Liver (tissue), 9 donors: ENCODE data around the gene ZNF488. TPM values are rescaled to one million over a fixed set of nuclear protein-coding genes. Genes with fewer than 3 reads are reported as not detected.

ENCODE experiments used
- DNase-seq: peaks from one replicate; pipeline ENCODE4 v3.0.0-alpha.2; 2017; ENCODE audit warnings: low spot score
- H3K27ac ChIP-seq, 2 donors: one replicate each; pipeline ENCODE4 v1.7.0; 2013; ENCODE audit warnings: inconsistent platforms in 2 of 2, low read length in 2 of 2, control low read depth in 1 of 2, low read depth in 1 of 2, mild to moderate bottlenecking in 1 of 2
- H3K27me3 ChIP-seq, 4 donors: one replicate each; pipeline versions ENCODE4 v1.6.1 to v1.7.0; 2013; ENCODE audit warnings: low read length in 3 of 4, inconsistent platforms in 1 of 4, mild to moderate bottlenecking in 1 of 4, moderate library complexity in 1 of 4; ENCODE audit not compliant: control insufficient read depth in 4 of 4, insufficient read depth in 4 of 4
- H3K36me3 ChIP-seq, 4 donors: one replicate each; pipeline versions ENCODE4 v1.6.1 to v1.7.0; 2013; ENCODE audit warnings: low read length in 3 of 4, mild to moderate bottlenecking in 3 of 4, low read depth in 1 of 4, moderate library complexity in 1 of 4; ENCODE audit not compliant: control insufficient read depth in 4 of 4, insufficient read depth in 3 of 4
- H3K4me1 ChIP-seq, 4 donors: one replicate each; pipeline versions ENCODE4 v1.6.1 to v1.7.0; 2013; ENCODE audit warnings: low read length in 3 of 4, mild to moderate bottlenecking in 3 of 4, moderate library complexity in 1 of 4; ENCODE audit not compliant: control insufficient read depth in 4 of 4, insufficient read depth in 4 of 4
- H3K4me3 ChIP-seq, 3 donors: one replicate each; pipeline versions ENCODE4 v1.6.1 to v1.7.0; 2013; ENCODE audit warnings: low read length in 3 of 3, control low read depth in 1 of 3, low read depth in 1 of 3, mild to moderate bottlenecking in 1 of 3
- H3K9ac ChIP-seq, 2 donors: one replicate each; pipeline ENCODE4 v1.7.0; 2013; ENCODE audit warnings: low read length in 2 of 2, mild to moderate bottlenecking in 2 of 2, moderate library complexity in 2 of 2, control low read depth in 1 of 2, low read depth in 1 of 2
- H3K9me3 ChIP-seq, 4 donors: one replicate each; pipeline versions ENCODE4 v1.6.1 to v1.7.0; 2013; ENCODE audit warnings: low read length in 3 of 4; ENCODE audit not compliant: control insufficient read depth in 4 of 4
- FOXA1 ChIP-seq: IDR thresholded peaks from 2 replicates; pipeline ENCODE4 v1.6.1; 2016; ENCODE audit warnings: antibody characterized with exemption
- FOXA2 ChIP-seq: IDR thresholded peaks from 2 replicates; pipeline ENCODE4 v1.6.1; 2016; ENCODE audit warnings: antibody characterized with exemption
- HNF4G ChIP-seq: IDR thresholded peaks from 2 replicates; pipeline ENCODE4 v1.6.1; 2016; ENCODE audit warnings: antibody characterized with exemption
- JUND ChIP-seq, 2 donors: IDR thresholded peaks; 2 replicates each; pipeline ENCODE4 v1.6.1; 2016; ENCODE audit warnings: antibody characterized with exemption in 2 of 2
- NR2F2 ChIP-seq: IDR thresholded peaks from 2 replicates; pipeline ENCODE4 v1.6.1; 2016; ENCODE audit warnings: antibody characterized with exemption
- RAD21 ChIP-seq, 2 donors: IDR thresholded peaks; 2 replicates each; pipeline ENCODE4 v1.6.1; 2016; ENCODE audit warnings: antibody characterized with exemption in 2 of 2, mild to moderate bottlenecking in 2 of 2
- REST ChIP-seq: IDR thresholded peaks from 2 replicates; pipeline ENCODE4 v1.6.1; 2016; ENCODE audit warnings: antibody characterized with exemption, mild to moderate bottlenecking
- RXRA ChIP-seq, 2 donors: IDR thresholded peaks; 2 replicates each; pipeline ENCODE4 v1.6.1; 2017 to 2018; ENCODE audit warnings: antibody characterized with exemption in 2 of 2, mild to moderate bottlenecking in 1 of 2
- SP1 ChIP-seq: IDR thresholded peaks from 2 replicates; pipeline ENCODE4 v1.6.1; 2018; ENCODE audit warnings: antibody characterized with exemption, mild to moderate bottlenecking
- ZBTB33 ChIP-seq: IDR thresholded peaks from 2 replicates; pipeline ENCODE4 v1.6.1; 2016; ENCODE audit warnings: antibody characterized with exemption
- WGBS: extraction: QIAGEN DNeasy Blood & Tissue Kit; methylation state at CpG from one replicate; pipeline ENCODE4 v1.1.7; 2013; 5-methylcytosine and 5-hydroxymethylcytosine counted together
- polyA plus RNA-seq, 2 donors: library from polyadenylated mRNA; stranded (reverse) in 1 of 2; unstranded in 1 of 2; fragments of 200-250 nt in 1 of 2; fragments of >200 nt in 1 of 2; fragmentation: Nextera tagmentation in 1 of 2; extraction: Ambion mirVana in 1 of 2; gene quantifications; one replicate each; pipeline versions ENCODE4 v1.2.1 to v1.2.3, GENCODE V29; 2013 to 2015
- total RNA-seq, 2 donors: library from RNA; depleted of rRNA; stranded (reverse); fragments of >200 nt; gene quantifications; one replicate each; pipeline ENCODE4 v1.2.3, GENCODE V29; 2014
- donor health status: healthy.
- donor health status: healthy.
- donor health status: healthy.
- donor health status: healthy.
- donor health status: healthy.

The ZNF488 gene
- total and polyA plus RNA-seq, 4 donors = 0.02 to 0.09 TPM; not detected in 2

GRCh38 chr10:47334466-47335295, 49.4 kb downstream of the ZNF488 start:
- H3K27me3 ChIP-seq = no peaks in the 10 kb centered on the region
- peaks cover 0 to 12% (median 4%) of the 10 kb centered on the region in 4 donors for H3K4me1 ChIP-seq
- no peak for TF ChIP-seq RAD21 (IDR thresholded peaks at IDR 0.05)
- no peak for TF ChIP-seq JUND (IDR thresholded peaks at IDR 0.05)
- TF ChIP-seq HNF4G = no peak
- H3K9ac ChIP-seq = no peak overlapping the region
- DNase-seq = no peak
- H3K9me3 ChIP-seq = no peaks in the 10 kb centered on the region
- 90% methylated on average over 8 of the region's 8 CpGs for WGBS
- no peak overlapping the region for H3K27ac ChIP-seq
- H3K4me3 ChIP-seq = no peak overlapping the region
- no peaks in the 10 kb centered on the region for H3K36me3 ChIP-seq

DNA sequence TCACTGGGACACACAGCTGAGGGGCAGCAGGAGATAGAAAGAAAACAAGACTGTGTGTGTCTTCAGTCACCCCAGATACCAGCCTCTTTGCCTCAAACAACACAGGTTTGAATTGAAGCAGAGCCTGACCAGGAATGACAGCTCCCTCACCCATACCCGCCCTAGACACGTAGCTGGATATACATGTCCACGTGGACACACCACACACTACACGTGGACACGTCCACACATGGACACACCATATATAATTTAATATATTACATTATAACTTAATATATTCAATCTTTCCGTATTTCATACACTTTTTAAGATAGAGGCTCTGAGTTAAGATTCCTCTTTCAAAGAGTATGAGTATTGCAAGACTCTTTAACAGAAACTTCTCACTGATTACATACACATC, 50.6 kb downstream of the ZNF488 start:
- DNase-seq = no peak
- Histone ChIP-seq H3K4me1 (peaks cover 0 to 12% (median 4%) of the 10 kb centered on the region in 4 donors), H3K36me3 (no peaks in the 10 kb centered on the region), H3K9me3 (no peaks in the 10 kb centered on the region), H3K9ac (no peak overlapping the region), H3K27ac (no peak overlapping the region), H3K27me3 (no peaks in the 10 kb centered on the region), H3K4me3 (no peak overlapping the region)
- TF ChIP-seq SP1 (no peak), ZBTB33 (no peak), JUND (IDR thresholded peaks at IDR 0.05) (no peak), NR2F2 (no peak), FOXA2 (no peak), FOXA1 (no peak), RXRA (IDR thresholded peaks at IDR 0.05) (no peak), REST (no peak)
- WGBS = 88% methylated on average over 6 of the region's 6 CpGs

GRCh38 chr10:47332946-47333345, 51.1 kb downstream of the ZNF488 start:
- no peak for DNase-seq
- H3K9ac ChIP-seq = no peak overlapping the region
- no peak overlapping the region for H3K27ac ChIP-seq
- H3K4me1 ChIP-seq = peaks cover 0 to 12% (median 4%) of the 10 kb centered on the region in 4 donors
- H3K9me3 ChIP-seq = no peaks in the 10 kb centered on the region
- 95% methylated on average over 3 of the region's 3 CpGs for WGBS
- no peaks in the 10 kb centered on the region for H3K36me3 ChIP-seq
- no peaks in the 10 kb centered on the region for H3K27me3 ChIP-seq
- H3K4me3 ChIP-seq = no peak overlapping the region
- TF ChIP-seq JUND (IDR thresholded peaks at IDR 0.05) (no peak), NR2F2 (no peak), REST (no peak)
